SKM-1 (cell line): Measurements from ENCODE around the gene CDH23.

Source experiments
- DNase-seq: peaks from one replicate; lab custom pipeline; 2025; ENCODE audit not compliant: unreplicated experiment; lab: John Stamatoyannopoulos, UW

Gene CDH23

DNA sequence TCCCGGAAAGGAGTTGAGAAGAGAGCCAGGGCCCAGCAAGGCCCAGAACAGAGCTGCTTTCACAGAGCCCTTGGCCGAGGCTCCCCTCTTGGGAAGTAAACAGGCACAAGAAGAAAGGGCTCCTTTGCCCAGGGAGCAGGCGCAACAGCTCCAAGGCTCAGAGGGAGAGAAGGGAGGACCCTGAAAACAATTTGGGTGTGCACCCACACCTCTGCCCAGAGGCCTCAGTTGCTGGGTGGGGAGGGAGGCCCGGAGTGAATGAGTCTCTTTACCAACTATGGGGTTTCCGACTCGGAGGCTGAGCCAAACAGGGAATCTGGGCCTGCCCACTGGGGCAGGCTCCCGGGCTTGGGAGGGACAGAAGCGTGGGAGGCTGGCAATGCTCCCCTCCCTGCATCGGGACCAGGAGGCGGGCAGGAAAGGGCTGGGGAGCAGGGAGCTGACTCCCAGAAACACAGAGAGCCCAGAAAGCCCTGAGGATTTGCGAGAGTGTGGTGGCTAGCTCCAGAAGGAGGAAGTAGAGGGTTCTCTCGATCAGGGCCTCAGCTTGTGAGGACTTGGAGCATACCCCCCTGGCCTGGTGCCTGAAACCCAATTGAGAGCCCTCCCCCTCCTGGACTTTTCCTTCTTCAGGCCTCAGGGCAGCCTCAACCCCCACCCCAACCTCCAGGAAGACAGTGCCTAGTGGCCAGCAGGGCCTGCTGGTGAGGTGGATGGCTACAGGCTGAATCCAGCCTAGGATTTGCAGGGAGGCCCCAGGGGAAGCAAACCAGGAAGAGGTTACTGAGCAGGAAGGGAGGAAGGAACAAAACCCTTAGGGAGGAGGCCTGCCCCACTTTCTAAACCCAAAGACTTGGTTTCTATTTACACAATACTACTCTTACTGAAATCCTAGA, 316.7 kb downstream of the CDH23 start:
- peak; percentile 87 for DNase-seq

- DNase-seq: no peak
These were observed 317.3 kb downstream of the CDH23 start for GRCh38 chr10:71714031-71714410.

GRCh38 chr10:71714592-71714991, 317.9 kb downstream of the CDH23 start:
- no peak for DNase-seq

- DNase-seq: no peak
These were observed 318.3 kb downstream of the CDH23 start for GRCh38 chr10:71715026-71715425.

- DNase-seq: no peak
These were observed 319.1 kb downstream of the CDH23 start for GRCh38 chr10:71715860-71716259.

DNA sequence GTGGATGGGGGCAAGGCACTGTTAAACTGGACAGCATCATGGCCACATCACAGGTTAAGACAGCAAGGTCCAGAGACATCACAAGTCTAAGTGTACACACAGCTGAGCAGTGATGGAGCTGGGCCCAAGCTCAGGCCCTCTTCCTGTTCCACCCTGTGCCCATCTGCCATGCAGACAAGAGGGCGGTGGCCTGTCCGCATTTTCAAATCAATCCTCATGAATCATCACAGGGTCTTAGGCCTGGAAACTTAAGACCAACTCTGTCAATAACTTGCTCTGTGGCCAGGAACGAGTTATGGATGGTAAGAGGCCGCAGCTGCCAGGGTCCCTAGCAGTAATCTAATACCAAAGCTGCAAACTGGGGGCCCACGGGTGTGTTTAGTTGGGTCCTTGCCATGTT, 319.7 kb downstream of the CDH23 start:
- no peak for DNase-seq

DNA sequence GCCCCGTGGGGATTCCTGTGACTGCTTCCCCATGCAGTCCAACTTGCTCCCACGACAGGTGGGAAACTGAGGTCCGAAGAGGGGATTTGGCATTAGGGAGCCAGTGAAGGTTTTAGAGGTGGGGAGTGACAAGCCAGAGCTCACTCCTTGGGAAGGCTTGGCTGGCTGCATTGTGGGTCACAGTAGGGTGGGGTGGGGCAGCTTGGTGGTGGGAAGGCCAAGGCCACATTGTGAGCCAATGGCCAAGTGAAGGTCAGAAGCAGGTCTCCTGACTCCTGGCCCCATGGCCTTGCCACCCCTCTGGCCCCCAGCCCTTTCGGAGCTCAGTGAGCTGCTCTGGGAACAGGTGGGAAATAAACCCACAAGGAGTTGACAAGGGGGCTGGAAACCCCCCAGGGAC, 320.3 kb downstream of the CDH23 start:
- DNase-seq: no peak

DNA sequence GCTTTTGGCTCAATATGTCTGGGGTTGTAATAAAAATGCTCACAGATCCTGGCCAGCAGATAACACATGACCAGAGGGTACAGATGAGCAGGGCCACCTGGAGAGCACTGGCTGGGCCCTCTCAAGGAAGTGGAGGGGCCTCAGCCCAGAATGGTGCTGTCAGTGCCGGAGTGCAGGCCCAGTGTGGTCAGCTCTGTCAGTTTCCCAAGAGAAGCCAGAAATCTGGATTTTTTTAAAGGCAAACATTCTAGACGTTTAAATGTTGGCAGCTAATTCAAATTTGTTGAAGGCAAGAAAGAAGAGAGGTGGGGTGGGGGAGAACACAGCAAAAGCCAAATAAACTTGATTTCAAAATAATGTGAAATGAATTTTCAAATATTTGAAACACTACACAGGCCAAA, 320.8 kb downstream of the CDH23 start:
- DNase-seq: no peak

- no peak for DNase-seq
These were observed 321.5 kb downstream of the CDH23 start for GRCh38 chr10:71718165-71718698.

GRCh38 chr10:71719042-71719441, 322.3 kb downstream of the CDH23 start:
- no peak for DNase-seq

DNA sequence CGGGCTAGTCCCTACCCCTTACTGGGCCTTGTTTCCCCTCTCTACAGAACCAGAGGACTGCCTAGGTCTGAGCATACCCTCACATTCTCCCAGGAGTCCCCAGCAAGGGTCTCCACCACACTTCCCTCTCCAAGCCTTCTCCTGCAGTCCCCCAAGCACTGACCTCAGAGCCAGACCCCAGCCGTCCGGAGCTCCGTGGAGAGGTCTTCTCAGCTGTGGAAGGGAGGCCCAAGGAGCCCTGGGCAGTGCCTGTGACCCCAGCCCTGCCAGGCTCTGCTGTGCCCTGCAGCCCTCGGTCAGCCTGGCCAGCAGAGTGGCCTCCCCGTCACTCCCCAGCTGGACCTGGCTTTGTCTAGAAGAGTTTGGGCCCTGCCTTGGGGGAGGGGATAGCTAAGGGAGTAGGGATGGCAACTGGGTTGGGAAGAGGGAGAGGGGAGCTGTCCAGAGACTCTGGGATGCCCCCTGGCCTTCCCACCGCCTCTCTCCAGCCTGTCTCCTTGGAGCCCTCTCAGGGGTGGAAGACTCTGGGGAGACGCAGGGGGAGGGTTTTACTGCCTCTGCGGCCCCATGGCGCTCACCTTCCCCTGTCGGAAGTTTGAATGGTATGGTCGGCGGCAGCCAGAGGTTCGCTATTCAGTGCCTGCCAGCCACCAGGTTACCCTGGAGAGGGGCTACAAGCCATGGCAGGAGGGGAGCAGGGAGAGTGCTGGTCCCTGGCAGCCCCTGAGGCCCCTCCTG, 322.9 kb downstream of the CDH23 start, which contains the start of gene C10orf105:
Gene C10orf105, minus strand, starts transcription at position 315 of the 738 bp plus-strand sequence. CDS start 3,441 bp downstream, outside the sequence.
- DNase-seq: no peak

DNA sequence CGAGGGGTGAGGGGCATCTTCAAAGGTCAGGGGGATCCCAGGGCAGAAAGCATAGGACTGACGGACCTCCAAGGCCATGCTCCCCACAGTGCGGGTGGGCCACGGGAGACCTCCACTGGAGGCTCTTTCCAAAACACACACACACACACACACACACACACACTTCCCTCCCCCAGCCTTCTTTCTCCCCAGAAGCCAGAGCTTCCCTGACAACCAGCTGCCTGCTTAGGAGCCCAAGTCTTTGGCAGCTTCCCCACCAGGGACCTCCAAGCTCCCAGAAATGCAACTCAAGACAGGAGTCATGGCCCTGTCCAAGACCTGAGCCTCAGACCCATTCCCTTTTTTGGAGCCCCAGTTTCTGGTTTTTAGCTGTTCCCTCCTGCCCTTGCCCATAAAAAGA, 323.6 kb downstream of the CDH23 start:
- DNase-seq: no peak

GRCh38 chr10:71721313-71721712, 324.6 kb downstream of the CDH23 start:
- DNase-seq: no peak

- DNase-seq: no peak
These were observed 326.1 kb downstream of the CDH23 start for GRCh38 chr10:71722849-71723248.

GRCh38 chr10:71723311-71723710, 326.6 kb downstream of the CDH23 start:
- DNase-seq: no peak

DNA sequence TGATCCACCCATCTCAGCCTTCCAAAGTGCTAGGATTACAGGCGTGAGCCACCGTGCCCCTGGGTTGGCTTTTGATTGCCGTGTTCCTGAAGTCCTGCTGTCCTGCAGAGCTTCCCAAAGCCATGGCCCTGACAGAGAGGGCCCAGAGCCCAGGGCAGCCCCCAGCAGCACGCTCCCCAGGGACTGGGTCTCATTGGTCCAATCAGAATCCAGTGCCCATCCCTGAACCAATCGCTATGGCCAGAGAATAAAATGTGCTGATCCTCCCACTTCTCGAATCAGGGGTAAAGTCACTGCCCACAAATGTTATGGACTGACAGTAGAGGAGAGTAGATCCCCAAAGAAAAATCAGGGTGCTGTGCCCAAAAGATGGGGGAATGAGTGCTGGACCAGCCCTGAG, 327.8 kb downstream of the CDH23 start:
- no peak for DNase-seq

GRCh38 chr10:71725249-71725648, 328.5 kb downstream of the CDH23 start:
- no peak for DNase-seq

GRCh38 chr10:71725998-71726579, 329.4 kb downstream of the CDH23 start:
- peak; percentile 15 for DNase-seq

- no peak for DNase-seq
These were observed 329.9 kb downstream of the CDH23 start for GRCh38 chr10:71726580-71727104.

GRCh38 chr10:71727105-71727737, 330.5 kb downstream of the CDH23 start:
- no peak for DNase-seq
